HL-60 (cell line): ENCODE data around the gene SLC24A3.

Source experiments
- CTCF ChIP-seq: IDR thresholded peaks from one replicate; pipeline ENCODE4 v1.5.1; 2011; ENCODE audit warnings: low read length, control low read depth, inconsistent platforms; ENCODE audit not compliant: insufficient read depth
- GABPA ChIP-seq: IDR thresholded peaks from 2 replicates; pipeline ENCODE4 v1.6.1; 2012; ENCODE audit warnings: low read depth
- POLR2AphosphoS5 ChIP-seq: IDR thresholded peaks from 2 replicates; pipeline ENCODE4 v1.6.1; 2012; ENCODE audit warnings: low read depth
- REST ChIP-seq: IDR thresholded peaks from 2 replicates; pipeline ENCODE4 v1.6.1; 2012; ENCODE audit warnings: low read depth; ENCODE audit not compliant: insufficient replicate concordance
- SPI1 ChIP-seq: IDR thresholded peaks from 2 replicates; pipeline ENCODE4 v1.6.1; 2012; ENCODE audit warnings: low read depth, mild to moderate bottlenecking, borderline replicate concordance

GRCh38 chr20:19602675-19603375 is 390.4 kb downstream of the SLC24A3 start:
- TF ChIP-seq CTCF, result no peak
- no peak for TF ChIP-seq POLR2AphosphoS5
- no peak for TF ChIP-seq GABPA
- TF ChIP-seq REST, result no peak
- no peak for TF ChIP-seq SPI1
